T-helper 1 cell (primary cell): ENCODE results near the gene CFAP90.
A peak's percentile ranks its signal among the peaks of the same experiment; 100 is the strongest.

Source experiments
- DNase-seq, 5 donors: peaks; one replicate each; pipeline ENCODE4 v3.0.0-alpha.2; 2012 to 2020

CFAP90 gene

DNA sequence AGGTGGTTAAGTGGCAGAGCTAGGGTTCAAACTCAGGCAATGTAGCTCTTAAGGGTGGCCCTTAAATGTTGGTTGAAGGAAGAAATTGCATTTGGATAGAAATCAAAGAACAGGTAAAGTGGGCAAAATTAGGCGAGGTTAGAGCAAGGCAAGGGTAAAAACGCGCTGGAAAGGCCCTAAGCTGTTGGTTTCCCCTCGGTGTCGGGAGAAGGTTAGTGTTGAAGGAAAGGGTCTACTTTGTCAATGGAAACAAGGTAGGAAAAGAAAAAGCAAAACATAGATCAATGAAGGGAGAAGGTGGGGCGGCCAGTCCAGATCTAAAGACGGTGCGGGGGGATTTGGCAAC, 17.5 kb upstream of the CFAP90 start:
- no peak for DNase-seq

- no peak for DNase-seq
These were observed 16.3 kb upstream of the CFAP90 start for GRCh38 chr5:7867260-7867659.

DNA sequence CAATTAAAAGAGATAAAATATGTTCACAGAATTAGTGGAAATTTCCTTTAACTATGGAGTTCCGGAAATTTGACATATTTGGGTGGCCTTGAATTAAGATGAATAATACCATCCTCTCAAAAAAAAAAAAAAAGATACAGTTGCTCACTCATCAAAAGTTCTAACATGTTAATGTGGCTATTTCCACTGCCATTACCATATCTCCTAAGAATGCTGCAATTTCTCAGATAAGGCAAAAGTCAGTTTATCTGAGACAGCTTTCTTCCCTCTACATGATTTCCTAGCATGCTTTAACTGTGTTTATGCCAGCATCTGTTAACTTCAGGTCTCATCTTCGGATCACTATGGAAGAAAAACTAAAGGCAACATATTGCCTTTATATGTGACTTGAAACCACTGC, 15.3 kb upstream of the CFAP90 start:
- no peak for DNase-seq

- peak in 1 of 5 donors; percentile 71 for DNase-seq
These were observed 7.1 kb upstream of the CFAP90 start for GRCh38 chr5:7857926-7858632.

GRCh38 chr5:7857361-7857760, 6.4 kb upstream of the CFAP90 start:
- DNase-seq = no peak

GRCh38 chr5:7856855-7857254, 5.9 kb upstream of the CFAP90 start:
- peak in 1 of 5 donors; percentile 70 for DNase-seq

- no peak for DNase-seq
These were observed 4.7 kb upstream of the CFAP90 start for GRCh38 chr5:7855611-7856010.

- DNase-seq = no peak
These were observed 2.1 kb upstream of the CFAP90 start for GRCh38 chr5:7852988-7853387.

GRCh38 chr5:7852542-7852941, 1.6 kb upstream of the CFAP90 start:
- no peak for DNase-seq

- DNase-seq = no peak
These were observed 820 bp upstream of the CFAP90 start for GRCh38 chr5:7851617-7852289.

- no peak for DNase-seq
These were observed 283 bp upstream of the CFAP90 start for GRCh38 chr5:7851240-7851592.

- DNase-seq = peak in 2 of 5 donors; percentile 7 to 16
These were observed 1.1 kb downstream of the CFAP90 start for GRCh38 chr5:7849681-7850394.

- DNase-seq = no peak
These were observed 2.6 kb downstream of the CFAP90 start for GRCh38 chr5:7848296-7848695.

GRCh38 chr5:7846327-7846726, 4.6 kb downstream of the CFAP90 start:
- no peak for DNase-seq

DNA sequence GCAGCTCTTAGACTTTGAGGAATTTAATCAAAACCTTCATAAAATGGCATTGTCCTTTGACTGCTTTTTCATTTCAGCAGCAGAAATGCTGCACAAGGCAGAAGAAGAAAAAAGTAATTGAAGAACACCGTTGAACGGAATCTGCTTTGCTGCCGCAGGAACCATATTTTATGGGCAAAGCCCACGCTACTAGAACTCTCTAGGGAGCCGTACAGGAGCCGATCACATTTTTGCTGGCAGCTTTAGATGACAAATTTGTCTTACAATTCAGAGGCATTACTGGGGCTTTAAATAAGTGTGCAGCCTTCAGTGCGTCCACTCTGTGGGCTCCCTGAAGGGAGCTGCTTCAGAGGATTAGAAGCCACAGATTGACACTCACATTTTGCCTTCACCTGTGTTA, 5.4 kb downstream of the CFAP90 start:
- DNase-seq = no peak

GRCh38 chr5:7844901-7845300, 6.0 kb downstream of the CFAP90 start:
- no peak for DNase-seq

DNA sequence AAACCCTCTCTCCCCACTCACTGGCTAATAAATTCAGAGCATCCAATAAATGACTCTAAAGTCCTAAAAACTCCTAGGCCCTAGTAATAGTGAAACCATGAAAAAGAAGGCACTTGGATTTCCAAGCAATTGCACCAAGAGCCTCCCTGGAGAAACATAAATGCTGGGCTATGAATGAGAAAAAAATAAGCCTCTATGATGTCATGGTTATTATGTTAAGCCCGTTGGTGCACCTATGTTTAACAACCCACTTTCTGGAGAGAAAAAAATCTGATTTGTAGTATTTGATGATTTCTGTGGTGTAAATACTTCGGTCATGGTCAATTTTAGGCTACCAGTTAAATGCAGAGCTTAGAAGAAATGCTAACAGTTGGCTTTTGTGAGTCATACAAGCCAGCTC, 8.4 kb downstream of the CFAP90 start:
- no peak for DNase-seq

DNA sequence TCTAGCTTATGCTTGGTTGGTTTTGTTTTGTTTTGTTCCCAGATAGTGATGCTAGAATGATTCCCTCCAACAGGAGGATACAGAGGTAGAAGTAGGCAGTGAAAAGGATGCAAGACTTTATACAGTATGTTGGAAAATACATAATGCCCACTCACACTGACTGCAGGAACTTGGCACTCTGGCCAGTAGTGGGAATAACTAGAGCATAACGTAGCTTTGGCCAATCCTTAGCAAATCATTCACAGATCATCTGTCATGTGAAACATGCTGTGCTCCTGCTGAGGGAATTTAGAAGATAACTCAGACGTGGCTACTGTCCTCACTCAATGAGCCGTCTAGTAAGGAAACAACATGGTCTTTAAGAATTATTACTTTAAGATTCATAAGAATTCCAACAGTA, 13.5 kb downstream of the CFAP90 start:
- DNase-seq = no peak

- no peak for DNase-seq
These were observed 16.0 kb downstream of the CFAP90 start for GRCh38 chr5:7834982-7835381.

DNA sequence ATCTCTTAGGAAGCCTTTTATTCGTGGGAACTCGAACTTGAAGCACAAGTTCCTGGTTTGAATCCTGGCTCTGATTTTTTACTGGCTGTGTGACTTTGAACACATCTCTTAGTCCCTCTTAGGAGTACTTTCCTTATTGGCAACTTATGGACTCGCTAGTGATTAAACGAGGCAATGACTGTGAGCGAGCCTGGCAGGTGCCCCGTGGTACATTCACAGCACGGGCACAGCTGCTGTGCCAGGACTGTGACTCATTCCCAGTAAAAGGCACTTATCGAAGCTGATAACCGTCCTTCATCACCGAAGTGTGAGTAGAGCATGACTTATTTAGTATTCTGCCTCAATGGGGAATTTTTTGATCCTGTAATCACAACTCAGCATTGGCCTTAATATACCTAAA, 22.7 kb downstream of the CFAP90 start:
- no peak for DNase-seq

GRCh38 chr5:7827610-7828009, 23.3 kb downstream of the CFAP90 start:
- no peak for DNase-seq

DNA sequence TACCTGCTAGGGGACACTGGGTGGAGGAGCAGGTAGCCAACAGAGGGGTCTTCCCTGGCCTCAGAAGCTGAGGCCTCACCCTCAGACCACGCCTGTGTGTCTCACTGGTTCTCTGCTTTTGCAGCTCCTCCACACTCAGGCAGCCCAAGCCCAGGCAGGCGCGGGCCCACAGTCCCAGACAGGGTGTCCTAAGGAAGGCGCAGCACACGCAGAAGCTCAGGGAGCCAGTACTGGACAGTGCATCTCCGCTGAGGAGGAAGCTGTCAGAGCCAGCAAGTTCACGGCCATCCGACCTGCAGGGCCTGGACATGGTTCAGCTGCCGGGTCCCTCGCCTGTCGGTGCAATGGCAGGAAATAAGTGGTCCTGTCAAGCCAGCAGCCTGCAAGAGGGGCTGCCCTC, 25.3 kb downstream of the CFAP90 start:
- no peak for DNase-seq

DNA sequence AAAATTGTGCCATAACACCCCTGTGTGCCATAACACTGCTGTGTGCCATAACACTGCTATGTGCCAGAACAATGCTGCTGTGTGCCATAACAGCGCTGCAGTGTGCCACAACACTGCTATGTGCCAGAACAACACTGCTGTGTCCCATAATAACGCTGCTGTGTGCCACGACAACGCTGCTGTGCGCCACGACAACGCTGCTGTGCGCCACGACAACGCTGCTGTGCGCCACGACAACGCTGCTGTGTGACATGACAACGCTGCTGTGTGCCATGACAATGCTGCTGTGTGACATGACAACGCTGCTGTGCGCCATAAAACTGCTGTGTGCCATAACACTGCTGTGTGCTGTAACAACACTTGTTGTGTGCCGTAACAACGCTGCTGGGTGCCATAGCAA, 25.9 kb downstream of the CFAP90 start:
- no peak for DNase-seq

DNA sequence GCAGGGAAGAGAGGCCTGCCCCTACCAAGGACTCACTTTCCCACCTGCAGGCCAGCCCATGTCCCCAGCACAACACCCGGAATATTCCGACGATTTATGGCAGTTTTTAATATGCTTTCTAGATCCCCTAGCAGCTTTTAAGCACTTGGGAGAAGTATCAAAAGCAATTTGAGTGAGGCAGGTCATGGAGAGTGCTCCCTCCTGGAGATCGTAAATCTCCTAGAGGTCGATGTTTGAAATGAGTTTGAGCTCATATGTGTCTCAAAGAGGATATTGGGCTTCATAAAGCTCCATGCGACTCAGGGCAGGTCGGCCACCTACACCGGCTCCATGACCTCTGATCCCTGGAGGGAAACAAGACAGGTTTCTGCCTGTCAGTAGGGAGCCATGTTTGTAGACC, 27.3 kb downstream of the CFAP90 start:
- no peak for DNase-seq
